CD14-positive monocyte (primary cell): ENCODE data around the gene RPS15. TPM values are rescaled to one million over a fixed set of nuclear protein-coding genes. Genes with fewer than 3 reads are reported as not detected.
A peak's percentile ranks its signal among the peaks of the same experiment; 100 is the strongest.

ENCODE experiments used
- DNase-seq, 3 donors: peaks; one replicate each; pipeline ENCODE4 v3.0.0-alpha.2; 2011 to 2022
- H2AFZ ChIP-seq: 2 replicates; pipeline ENCODE4 v1.6.0; 2012; ENCODE audit warnings: mild to moderate bottlenecking, low read depth, low read length, inconsistent platforms; ENCODE audit not compliant: insufficient read depth, poor library complexity, severe bottlenecking
- H3K27ac ChIP-seq, 2 donors: 1 replicate in 1 of 2; 2 replicates in 1 of 2; pipeline ENCODE4 v1.5.1; 2012 to 2013; ENCODE audit warnings: low read length in 2 of 2, control low read depth in 1 of 2, inconsistent platforms in 1 of 2, low read depth in 1 of 2, mild to moderate bottlenecking in 1 of 2
- H3K27me3 ChIP-seq, 2 donors: one replicate each; pipeline versions ENCODE4 v1.6.0 to v1.6.1; 2011 to 2013; ENCODE audit warnings: low read length in 2 of 2; ENCODE audit not compliant: control insufficient read depth in 2 of 2, insufficient read depth in 2 of 2
- H3K36me3 ChIP-seq, 2 donors: replicated peaks in 1 of 2; 1 replicate in 1 of 2; 2 replicates in 1 of 2; pipeline versions ENCODE4 v1.5.1 to v1.6.1; 2012 to 2013; ENCODE audit warnings: low read length in 2 of 2, control low read depth in 1 of 2, inconsistent platforms in 1 of 2, mild to moderate bottlenecking in 1 of 2; ENCODE audit not compliant: insufficient read depth in 2 of 2, control insufficient read depth in 1 of 2
- H3K4me1 ChIP-seq, 2 donors: 1 replicate in 1 of 2; 2 replicates in 1 of 2; pipeline versions ENCODE4 v1.5.1 to v1.6.1; 2012 to 2013; ENCODE audit warnings: low read length in 2 of 2, control low read depth in 1 of 2, inconsistent platforms in 1 of 2, mild to moderate bottlenecking in 1 of 2, moderate library complexity in 1 of 2; ENCODE audit not compliant: insufficient read depth in 2 of 2, control insufficient read depth in 1 of 2
- H3K4me2 ChIP-seq: replicated peaks from 2 replicates; pipeline ENCODE3; 2012; ENCODE audit warnings: low read length, moderate library complexity, mild to moderate bottlenecking; ENCODE audit not compliant: poor library complexity, severe bottlenecking; ENCODE audit errors: extremely low read depth
- H3K4me3 ChIP-seq, 3 experiments: fragments of 200-600 bp in 1 of 3; sonication (generic) in 1 of 3; replicated peaks in 1 of 3; 1 replicate in 2 of 3; 2 replicates in 1 of 3; pipeline ENCODE4 v1.5.1; 2011 to 2013; ENCODE audit warnings: low read length in 3 of 3, mild to moderate bottlenecking in 3 of 3, control low read depth in 2 of 3, low read depth in 2 of 3, inconsistent platforms in 1 of 3, moderate library complexity in 1 of 3
- H3K79me2 ChIP-seq: 2 replicates; pipeline ENCODE4 v1.6.0; 2012; ENCODE audit warnings: mild to moderate bottlenecking, control low read depth, inconsistent platforms, low read length, moderate library complexity; ENCODE audit not compliant: insufficient read depth
- H3K9ac ChIP-seq: 2 replicates; pipeline ENCODE4 v1.6.0; 2017; ENCODE audit warnings: low read length, mild to moderate bottlenecking; ENCODE audit not compliant: insufficient read depth, poor library complexity, severe bottlenecking
- H3K9me3 ChIP-seq, 2 donors: replicated peaks in 1 of 2; 1 replicate in 1 of 2; 2 replicates in 1 of 2; pipeline versions ENCODE4 v1.5.1 to v1.6.1; 2012 to 2013; ENCODE audit warnings: low read length in 2 of 2, control low read depth in 1 of 2; ENCODE audit not compliant: control insufficient read depth in 1 of 2, insufficient read depth in 1 of 2
- H4K20me1 ChIP-seq: 2 replicates; pipeline ENCODE4 v1.6.0; 2012; ENCODE audit warnings: mild to moderate bottlenecking, low read length, control low read depth, moderate library complexity; ENCODE audit not compliant: insufficient read depth
- H3K27ac Mint-ChIP-seq, 7 donors: one replicate each; pipeline ENCODE4 v1.8.0; 2020; ENCODE audit warnings: mild to moderate bottlenecking in 7 of 7, mixed read lengths in 7 of 7, moderate library complexity in 6 of 7, inconsistent platforms in 2 of 7
- H3K27me3 Mint-ChIP-seq, 3 donors: one replicate each; pipeline ENCODE4 v1.8.0; 2021 to 2022; ENCODE audit warnings: low read depth in 3 of 3, mild to moderate bottlenecking in 3 of 3, mixed read lengths in 3 of 3, moderate library complexity in 3 of 3, inconsistent platforms in 1 of 3
- H3K36me3 Mint-ChIP-seq, 2 donors: one replicate each; pipeline ENCODE4 v1.8.0; 2020; ENCODE audit warnings: mixed read lengths in 2 of 2, inconsistent platforms in 1 of 2, mild to moderate bottlenecking in 1 of 2
- H3K4me1 Mint-ChIP-seq: one replicate; pipeline ENCODE4 v1.8.0; 2020; ENCODE audit warnings: mild to moderate bottlenecking, mixed read lengths
- H3K4me3 Mint-ChIP-seq, 2 donors: one replicate each; pipeline ENCODE4 v1.8.0; 2020; ENCODE audit warnings: mild to moderate bottlenecking in 2 of 2, mixed read lengths in 2 of 2, moderate library complexity in 1 of 2
- H3K9me3 Mint-ChIP-seq, 7 donors: one replicate each; pipeline ENCODE4 v1.8.0; 2020 to 2022; ENCODE audit warnings: mixed read lengths in 7 of 7, mild to moderate bottlenecking in 6 of 7, moderate library complexity in 6 of 7, inconsistent platforms in 2 of 7
- WGBS: methylation state at CpG from one replicate; pipeline ENCODE4 v1.1.5; 2013; ENCODE audit warnings: missing lambda C conversion rate; ENCODE audit not compliant: insufficient coverage; 5-methylcytosine and 5-hydroxymethylcytosine counted together
- intact Hi-C, 2 donors: fragments of 100-400 bp; cut with micrococcal nuclease; formaldehyde crosslinking; loops; one replicate each; pipeline versions ENCODE4 v1.15.0 to v1.15.1; 2023
- polyA plus RNA-seq, 3 donors: library from polyadenylated mRNA; depleted of rRNA in 1 of 3; unstranded in 2 of 3; stranded (reverse) in 1 of 3; fragments of 300-500 nt in 2 of 3; fragments of >200 nt in 1 of 3; fragmentation: Illumina TruSeq in 2 of 3; gene quantifications; 1 replicate in 2 of 3; 2 replicates in 1 of 3; pipeline ENCODE4 v1.2.3, GENCODE V29; 2012 to 2021
- TF ChIP-seq, protein P1 (sequence below): fragments of 200-600 bp; IDR thresholded peaks from one replicate; pipeline ENCODE4 v1.8.0; 2022; ENCODE audit warnings: antibody characterized with exemption, mild to moderate bottlenecking

RPS15 gene
- polyA plus RNA-seq, 3 donors: 1,318 to 3,451 (median 1,526) TPM

DNA sequence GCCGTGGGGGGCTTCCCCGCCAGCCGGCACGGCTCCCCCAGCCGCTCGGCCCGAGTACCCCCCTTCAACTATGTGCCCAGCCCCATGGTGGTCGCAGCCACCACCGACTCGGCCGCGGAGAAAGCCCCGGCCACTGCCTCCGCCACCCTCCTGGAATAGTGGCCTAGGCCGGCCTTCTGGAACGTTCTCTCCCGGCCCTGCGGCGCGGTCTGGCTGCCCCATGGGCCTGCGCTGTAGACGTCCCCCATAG lies 31.8 kb downstream of the RPS15 start:
- intact Hi-C loops: no loop called here
- peaks cover 19% of the 10 kb centered on the region for H3K4me1 Mint-ChIP-seq
- no peak overlapping the region for H3K27ac Mint-ChIP-seq
- H3K27me3 ChIP-seq: peaks cover 60 to 67% of the 10 kb centered on the region in 2 donors
- H2AFZ ChIP-seq: no peak overlapping the region
- peaks cover 8 to 17% of the 10 kb centered on the region in 2 donors for H3K9me3 ChIP-seq
- no peaks in the 10 kb centered on the region for H3K79me2 ChIP-seq
- peak overlapping the region in 1 of 3 experiments; percentile 61 for H3K4me3 ChIP-seq
- no peak overlapping the region for H3K27ac ChIP-seq
- H3K9me3 Mint-ChIP-seq: peaks cover 0 to 19% (median 2%) of the 10 kb centered on the region in 7 donors
- no peak overlapping the region for H3K9ac ChIP-seq
- TF ChIP-seq, protein P1, sequence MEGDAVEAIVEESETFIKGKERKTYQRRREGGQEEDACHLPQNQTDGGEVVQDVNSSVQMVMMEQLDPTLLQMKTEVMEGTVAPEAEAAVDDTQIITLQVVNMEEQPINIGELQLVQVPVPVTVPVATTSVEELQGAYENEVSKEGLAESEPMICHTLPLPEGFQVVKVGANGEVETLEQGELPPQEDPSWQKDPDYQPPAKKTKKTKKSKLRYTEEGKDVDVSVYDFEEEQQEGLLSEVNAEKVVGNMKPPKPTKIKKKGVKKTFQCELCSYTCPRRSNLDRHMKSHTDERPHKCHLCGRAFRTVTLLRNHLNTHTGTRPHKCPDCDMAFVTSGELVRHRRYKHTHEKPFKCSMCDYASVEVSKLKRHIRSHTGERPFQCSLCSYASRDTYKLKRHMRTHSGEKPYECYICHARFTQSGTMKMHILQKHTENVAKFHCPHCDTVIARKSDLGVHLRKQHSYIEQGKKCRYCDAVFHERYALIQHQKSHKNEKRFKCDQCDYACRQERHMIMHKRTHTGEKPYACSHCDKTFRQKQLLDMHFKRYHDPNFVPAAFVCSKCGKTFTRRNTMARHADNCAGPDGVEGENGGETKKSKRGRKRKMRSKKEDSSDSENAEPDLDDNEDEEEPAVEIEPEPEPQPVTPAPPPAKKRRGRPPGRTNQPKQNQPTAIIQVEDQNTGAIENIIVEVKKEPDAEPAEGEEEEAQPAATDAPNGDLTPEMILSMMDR: no peak
- H4K20me1 ChIP-seq: peaks cover 94% of the 10 kb centered on the region
- WGBS: 6% methylated on average over 22 of the region's 22 CpGs
- H3K4me3 Mint-ChIP-seq: peak overlapping the region; percentile 41 to 83
- H3K27me3 Mint-ChIP-seq: peaks cover 45 to 89% (median 59%) of the 10 kb centered on the region in 3 donors
- H3K4me2 ChIP-seq: peak overlapping the region; percentile 63
- DNase-seq: no peak
- H3K36me3 Mint-ChIP-seq: peaks cover 4 to 8% of the 10 kb centered on the region in 2 donors
- peaks cover 4 to 6% of the 10 kb centered on the region in 2 donors for H3K36me3 ChIP-seq
- H3K4me1 ChIP-seq: peaks cover 25 to 41% of the 10 kb centered on the region in 2 donors

DNA sequence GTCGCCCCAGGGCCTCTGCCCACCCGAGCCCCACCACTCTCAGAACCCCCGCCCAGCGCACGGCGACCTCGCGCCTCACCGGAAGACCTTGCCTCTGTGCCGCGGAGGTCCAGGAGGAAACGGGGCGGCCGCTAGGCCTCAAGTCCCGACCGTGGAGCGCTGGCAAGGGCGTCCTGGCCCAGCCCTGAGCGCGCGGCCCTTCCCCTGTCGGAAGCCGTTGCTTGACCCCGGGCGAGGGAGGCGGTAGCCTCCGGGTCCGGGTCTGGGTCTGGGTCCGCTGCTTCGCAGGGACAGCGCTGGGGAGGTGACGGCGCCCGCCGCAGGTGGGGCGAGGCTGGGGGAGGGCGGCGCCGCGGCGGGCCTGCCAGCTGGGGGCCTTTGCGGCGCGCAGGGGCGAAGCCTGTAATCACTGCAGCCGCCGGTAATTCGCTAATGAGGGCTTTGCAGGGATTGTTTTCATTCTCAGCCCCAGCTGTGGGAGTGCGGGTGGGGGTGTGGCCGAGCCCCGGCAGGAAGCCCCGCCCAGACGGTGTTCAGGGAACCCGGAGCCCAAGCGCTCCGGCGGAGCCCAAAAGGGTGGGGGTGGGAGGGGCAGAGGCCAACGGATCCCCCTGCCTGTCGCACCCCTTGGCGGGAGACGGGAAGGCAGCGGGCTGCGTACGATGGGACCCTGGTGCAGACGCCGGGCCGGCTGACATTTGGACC lies 32.3 kb downstream of the RPS15 start:
- Mint-ChIP-seq H3K9me3 (peaks cover 0 to 19% (median 2%) of the 10 kb centered on the region in 7 donors), H3K27me3 (peaks cover 42 to 85% (median 59%) of the 10 kb centered on the region in 3 donors), H3K27ac (no peak overlapping the region), H3K36me3 (peaks cover 8 to 13% of the 10 kb centered on the region in 2 donors), H3K4me3 (peak overlapping the region; percentile 41 to 85), H3K4me1 (peaks cover 19% of the 10 kb centered on the region)
- Histone ChIP-seq H3K79me2 (no peaks in the 10 kb centered on the region), H3K27me3 (peaks cover 55 to 66% of the 10 kb centered on the region in 2 donors), H4K20me1 (peaks cover 95% of the 10 kb centered on the region), H3K4me1 (peaks cover 25 to 38% of the 10 kb centered on the region in 2 donors), H3K4me2 (peak overlapping the region; percentile 63), H3K9me3 (peaks cover 8 to 17% of the 10 kb centered on the region in 2 donors), H3K27ac (no peak overlapping the region), H2AFZ (no peak overlapping the region), H3K36me3 (peaks cover 8 to 9% of the 10 kb centered on the region in 2 donors), H3K9ac (peak overlapping the region; percentile 36), H3K4me3 (peak overlapping the region in 1 of 3 experiments; percentile 61)
- DNase-seq: no peak
- intact Hi-C loops: no loop called here
- TF ChIP-seq, protein P1: no peak
- under 1% methylated on average over 66 of the region's 67 CpGs for WGBS
